ENCODE measurements around the gene HARBI1.

DNA sequence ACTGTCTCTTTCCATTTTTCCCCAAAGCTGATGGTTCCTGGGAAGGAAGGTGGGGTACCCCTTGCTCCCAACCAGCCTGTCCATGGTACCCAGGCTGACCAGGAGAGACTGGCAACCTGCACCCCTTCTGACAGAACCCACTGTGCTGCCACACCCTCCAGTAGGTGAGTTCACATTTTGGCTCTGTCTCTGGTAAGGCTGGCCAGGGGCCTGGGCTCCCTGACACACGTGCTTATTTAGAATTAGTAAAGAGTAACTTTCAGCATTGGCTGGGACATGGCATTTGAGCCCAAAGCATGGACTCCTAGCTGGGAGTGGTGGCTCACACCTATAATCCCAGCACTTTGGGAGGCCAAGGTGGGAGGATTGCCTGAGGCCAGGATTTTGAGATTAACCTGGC is 48.3 kb upstream of the HARBI1 start:
- TF ChIP-seq ZNF274 (IDR thresholded peaks at IDR 0.05; ENCODE audit: low read depth, low read length) (no peak), SUZ12 (IDR thresholded peaks at IDR 0.05; ENCODE audit: extremely low read depth, insufficient read depth, insufficient read length) (no peak)

All from NT2/D1 (cell line).